K562 (cell line): ENCODE measurements around the gene APCDD1. TPM values are rescaled to one million over a fixed set of nuclear protein-coding genes. Genes with fewer than 3 reads are reported as not detected.

ENCODE experiments used
- ATAC-seq: fragments of 200-7000 bp; cut with Tn5 transposase; 3 replicates; pipeline ENCODE4 v1.9.1; 2020; ENCODE audit warnings: moderate library complexity
- BruUV-seq: library from RNA; stranded (reverse); fragments of 400-500 nt; replicated peaks from 2 replicates; lab custom pipeline; 2021; lab: Mats Ljungman, UMichigan
- CTCF ChIA-PET: fragments of 300-600 bp; formaldehyde crosslinking; extraction: SDS; loops from one replicate; lab custom pipeline; 2021; ENCODE audit warnings: low intra/inter-chr PET ratio; lab: Yijun Ruan, JAX
- POLR2A ChIA-PET: fragments of 300-600, 350-650 bp; sonication (Branson Sonifier 250); formaldehyde crosslinking; extraction: SDS; loops from one replicate; lab custom pipeline; 2021; ENCODE audit warnings: antibody characterized with exemption, inconsistent platforms; lab: Yijun Ruan, JAX
- DNase-seq, 4 experiments: peaks; one replicate each; pipeline versions ENCODE4 v3.0.0 to v3.0.0-alpha.2; 2011 to 2018; ENCODE audit warnings: low spot score in 3 of 4, mixed read lengths in 3 of 4; ENCODE audit errors: extremely low read depth in 1 of 4
- FAIRE-seq: peaks from 2 replicates; lab custom pipeline; 2011; peaks lifted over from hg19 to GRCh38; lab: Jason Lieb, UNC
- H2AFZ ChIP-seq: 2 replicates; pipeline ENCODE4 v1.6.0; 2011; ENCODE audit warnings: low read depth, low read length, control low read depth, inconsistent platforms
- H3K27ac ChIP-seq: fragments of 200-600 bp; 3 replicates; pipeline ENCODE4 v1.8.0; 2011; ENCODE audit warnings: low read depth, mild to moderate bottlenecking, control low read depth, inconsistent platforms, low read length, moderate library complexity, mixed read lengths; ENCODE audit errors: extremely low read depth
- H3K27me3 ChIP-seq, 2 experiments: fragments of 300-600 bp in 1 of 2; 2 replicates in 1 of 2; 3 replicates in 1 of 2; pipeline versions ENCODE4 v1.6.0 to v1.8.0; 2011; ENCODE audit warnings: inconsistent platforms in 2 of 2, low read length in 2 of 2, mild to moderate bottlenecking in 1 of 2, mixed read lengths in 1 of 2, moderate library complexity in 1 of 2; ENCODE audit not compliant: control insufficient read depth in 2 of 2, insufficient read depth in 2 of 2
- H3K36me3 ChIP-seq: fragments of 300-600 bp; 3 replicates; pipeline ENCODE4 v1.8.0; 2011; ENCODE audit warnings: mild to moderate bottlenecking, low read length, inconsistent platforms; ENCODE audit not compliant: control insufficient read depth, insufficient read depth
- H3K4me1 ChIP-seq, 2 experiments: fragments of 200-600 bp in 1 of 2; replicated peaks in 1 of 2; 2 replicates in 1 of 2; 3 replicates in 1 of 2; pipeline versions ENCODE4 v1.5.1 to v1.8.0; 2011; ENCODE audit warnings: inconsistent platforms in 2 of 2, low read length in 2 of 2, mild to moderate bottlenecking in 1 of 2, mixed read lengths in 1 of 2, moderate library complexity in 1 of 2; ENCODE audit not compliant: control insufficient read depth in 2 of 2, insufficient read depth in 2 of 2
- H3K4me2 ChIP-seq: 2 replicates; pipeline ENCODE4 v1.6.1; 2011; ENCODE audit warnings: low read length, control low read depth, inconsistent platforms, mixed read lengths; ENCODE audit not compliant: insufficient read depth
- H3K4me3 ChIP-seq: fragments of 200-600 bp; sonication (generic), shearing (Covaris generic); 2 replicates; pipeline ENCODE4 v1.5.1; 2016; ENCODE audit warnings: control low read depth, inconsistent platforms
- H3K79me2 ChIP-seq: fragments of 200-600 bp; 3 replicates; pipeline ENCODE4 v1.8.0; 2011; ENCODE audit warnings: low read length, inconsistent platforms; ENCODE audit not compliant: control insufficient read depth, insufficient read depth
- H3K9ac ChIP-seq, 2 experiments: 2 replicates each; pipeline versions ENCODE4 v1.6.0 to v1.6.1; 2011; ENCODE audit warnings: low read depth in 2 of 2, low read length in 2 of 2, control low read depth in 1 of 2, inconsistent platforms in 1 of 2, mild to moderate bottlenecking in 1 of 2, mixed read lengths in 1 of 2; ENCODE audit not compliant: insufficient read depth in 1 of 2
- H3K9me1 ChIP-seq: one replicate; pipeline ENCODE4 v1.6.0; 2011; ENCODE audit warnings: inconsistent platforms, mild to moderate bottlenecking, low read length, moderate library complexity; ENCODE audit not compliant: control insufficient read depth, insufficient read depth
- H3K9me3 ChIP-seq: replicated peaks from 2 replicates; pipeline ENCODE4 v1.5.1; 2011; ENCODE audit warnings: low read depth, low read length, inconsistent platforms; ENCODE audit not compliant: control insufficient read depth, insufficient read depth
- H4K20me1 ChIP-seq: replicated peaks from 2 replicates; pipeline ENCODE4 v1.6.1; 2011; ENCODE audit warnings: low read length, inconsistent platforms, mixed read lengths; ENCODE audit not compliant: control insufficient read depth, insufficient read depth
- CBFB ChIP-seq: sonication (generic); formaldehyde crosslinking; IDR thresholded peaks from 2 replicates; pipeline ENCODE4 v1.4.0; 2020; ENCODE audit warnings: mild to moderate bottlenecking, missing genetic modification reagents
- CBX5 ChIP-seq: IDR thresholded peaks from 2 replicates; pipeline ENCODE4 v1.6.1; 2014; ENCODE audit warnings: low read depth, borderline replicate concordance
- CCNT2 ChIP-seq: IDR thresholded peaks from 2 replicates; pipeline ENCODE4 v1.6.1; 2011; ENCODE audit warnings: borderline replicate concordance, low read depth, mild to moderate bottlenecking, moderate library complexity, mixed read lengths, low read length; ENCODE audit not compliant: insufficient read length; ENCODE audit errors: extremely low read depth
- PHB2 ChIP-seq: fragments of 450-650 bp; IDR thresholded peaks from 2 replicates; pipeline ENCODE4 v1.6.1; 2017; ENCODE audit warnings: low read depth
- POLR2AphosphoS2 ChIP-seq: IDR thresholded peaks from 2 replicates; pipeline ENCODE4 v1.6.1; 2012; ENCODE audit warnings: low read length, improper control_type of control experiment
- RB1 ChIP-seq: fragments of 450-650 bp; IDR thresholded peaks from 2 replicates; pipeline ENCODE4 v1.6.1; 2017; ENCODE audit warnings: low read depth, mild to moderate bottlenecking
- WHSC1 ChIP-seq: IDR thresholded peaks from one replicate; pipeline ENCODE4 v1.6.1; 2012; ENCODE audit warnings: low read length, control low read depth, inconsistent platforms
- ZC3H4 ChIP-seq: sonication (generic); formaldehyde crosslinking; IDR thresholded peaks from 2 replicates; pipeline ENCODE4 v1.9.0; 2021; ENCODE audit warnings: missing genetic modification reagents, borderline replicate concordance
- in situ Hi-C: fragments of 300-500 bp; cut with MboI; formaldehyde crosslinking; loops from 4 replicates; pipeline ENCODE4 v1.15.0; 2018; ENCODE audit warnings: inconsistent platforms, mixed read lengths
- intact Hi-C: fragments of 100-400 bp; cut with micrococcal nuclease; formaldehyde crosslinking; loops from 2 replicates; pipeline ENCODE4 v1.14.2; 2022
- polyA plus RNA-seq, 8 experiments: library from polyadenylated mRNA; depleted of rRNA in 4 of 8; stranded (reverse) in 5 of 8; unstranded in 3 of 8; fragments of >200 nt; fragmentation: Nextera tagmentation in 2 of 8; fragmentation: Illumina TruSeq in 1 of 8; extraction: Ambion mirVana in 2 of 8; extraction: Trizol in 1 of 8; gene quantifications; 2 replicates each; pipeline versions ENCODE4 v1.2.1 to v1.2.3, GENCODE V29; 2011 to 2014; ENCODE audit warnings: inconsistent platforms in 1 of 8, missing spikeins in 1 of 8
- total RNA-seq, 7 experiments: library from RNA; depleted of rRNA in 6 of 7; stranded (reverse); fragments of >200 nt in 6 of 7; fragmentation: Illumina TruSeq in 2 of 7; extraction: Trizol in 2 of 7; gene quantifications; 2 replicates each; pipeline versions ENCODE4 v1.2.1 to v1.2.3, GENCODE V29; 2011 to 2021; ENCODE audit warnings: low replicate concordance in 1 of 7
- TF ChIP-seq, protein P1 (sequence below): fragments of 450-650 bp; formaldehyde crosslinking; IDR thresholded peaks from 2 replicates; pipeline ENCODE4 v1.4.0; 2020; ENCODE audit warnings: mild to moderate bottlenecking, moderate library complexity

APCDD1 gene
- total and polyA plus RNA-seq, 9 of the 15 experiments (the other 6 are each of a cell fraction or from before 2014, with no cell fraction given), result 0.07 TPM; not detected in 8

DNA sequence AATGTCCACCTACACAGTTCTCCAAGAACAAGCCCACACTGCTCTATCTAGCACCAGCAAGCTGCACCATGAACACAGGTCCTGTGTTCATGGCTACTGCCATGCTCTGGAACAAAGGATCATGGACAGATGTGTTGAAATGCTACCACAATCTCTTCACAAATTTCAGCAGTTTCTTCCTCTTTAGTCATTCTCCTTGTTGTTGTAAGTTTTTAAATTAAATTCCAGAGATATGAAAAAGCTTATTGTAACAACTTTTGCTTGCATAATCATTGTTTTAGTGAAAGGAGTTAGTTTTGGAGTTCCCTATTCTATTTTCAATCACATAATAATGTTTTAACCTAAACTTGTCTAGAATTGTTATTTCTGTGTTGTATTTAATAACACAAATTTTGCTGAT, 54.2 kb downstream of the APCDD1 start:
- H3K9me1 ChIP-seq, result no peaks in the 10 kb centered on the region
- H3K4me2 ChIP-seq, result no peak overlapping the region
- in situ Hi-C loops, result no loop called here
- H3K79me2 ChIP-seq, result no peaks in the 10 kb centered on the region
- no peak overlapping the region for H3K4me3 ChIP-seq
- ChIA-PET POLR2A (no interaction called here), CTCF (no interaction called here)
- no TSS peak for BruUV-seq
- H3K27me3 ChIP-seq, result peaks cover 0 to 8% of the 10 kb centered on the region in 2 experiments; a peak in 2 of 5 replicates
- FAIRE-seq (no peak), DNase-seq (no peak), ATAC-seq (no peak)
- no peak overlapping the region for H3K9ac ChIP-seq
- TF ChIP-seq PHB2, result no peak
- no peak for TF ChIP-seq RB1
- TF ChIP-seq POLR2AphosphoS2, result no peak
- TF ChIP-seq ZC3H4, result no peak
- no peak for TF ChIP-seq CBX5
- no peak for TF ChIP-seq CBFB (CRISPR knock-in tag)
- TF ChIP-seq, protein P1, sequence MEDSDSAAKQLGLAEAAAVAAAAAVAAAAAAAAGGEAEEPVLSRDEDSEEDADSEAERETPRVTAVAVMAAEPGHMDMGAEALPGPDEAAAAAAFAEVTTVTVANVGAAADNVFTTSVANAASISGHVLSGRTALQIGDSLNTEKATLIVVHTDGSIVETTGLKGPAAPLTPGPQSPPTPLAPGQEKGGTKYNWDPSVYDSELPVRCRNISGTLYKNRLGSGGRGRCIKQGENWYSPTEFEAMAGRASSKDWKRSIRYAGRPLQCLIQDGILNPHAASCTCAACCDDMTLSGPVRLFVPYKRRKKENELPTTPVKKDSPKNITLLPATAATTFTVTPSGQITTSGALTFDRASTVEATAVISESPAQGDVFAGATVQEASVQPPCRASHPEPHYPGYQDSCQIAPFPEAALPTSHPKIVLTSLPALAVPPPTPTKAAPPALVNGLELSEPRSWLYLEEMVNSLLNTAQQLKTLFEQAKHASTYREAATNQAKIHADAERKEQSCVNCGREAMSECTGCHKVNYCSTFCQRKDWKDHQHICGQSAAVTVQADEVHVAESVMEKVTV (CRISPR knock-in tag), result no peak
- TF ChIP-seq WHSC1, result no peak
- TF ChIP-seq CCNT2, result no peak
- no peak overlapping the region for H2AFZ ChIP-seq
- no peak overlapping the region for H3K27ac ChIP-seq
- peaks cover 2% of the 10 kb centered on the region for H3K9me3 ChIP-seq
- H4K20me1 ChIP-seq, result no peaks in the 10 kb centered on the region
- no peaks in the 10 kb centered on the region for H3K36me3 ChIP-seq
- H3K4me1 ChIP-seq, result no peaks in the 10 kb centered on the region
- intact Hi-C loops, result no loop called here
